Endothelial cell of umbilical vein (primary cell): ENCODE measurements around the gene FAM114A1.

ENCODE experiments used
- EZH2 ChIP-seq: IDR thresholded peaks from 2 replicates; pipeline ENCODE4 v1.6.1; 2012; ENCODE audit warnings: borderline replicate concordance, low read depth, mild to moderate bottlenecking, moderate library complexity, low read length, inconsistent platforms; ENCODE audit not compliant: severe bottlenecking
- GATA2 ChIP-seq: IDR thresholded peaks from 2 replicates; pipeline ENCODE4 v1.7.0; 2011; ENCODE audit warnings: low read depth, mild to moderate bottlenecking, moderate library complexity, mixed read lengths, low read length; ENCODE audit not compliant: insufficient read length, insufficient read depth
- JUN ChIP-seq: IDR thresholded peaks from 2 replicates; pipeline ENCODE4 v1.6.1; 2011; ENCODE audit warnings: borderline replicate concordance, low read depth; ENCODE audit not compliant: insufficient read length, insufficient read depth
- MYC ChIP-seq: IDR thresholded peaks from one replicate; pipeline ENCODE4 v1.6.1; 2011; ENCODE audit warnings: mild to moderate bottlenecking, low read depth, low read length
- POLR2A ChIP-seq: IDR thresholded peaks from 2 replicates; pipeline ENCODE4 v1.6.1; 2012; ENCODE audit warnings: low read depth, mild to moderate bottlenecking, control low read depth, low read length
- POLR2AphosphoS5 ChIP-seq: IDR thresholded peaks from 2 replicates; pipeline ENCODE4 v1.6.1; 2012; ENCODE audit warnings: low read depth, mild to moderate bottlenecking, control low read depth, low read length, moderate library complexity; ENCODE audit not compliant: insufficient read depth
- TF ChIP-seq, protein P1 (sequence below), 2 donors: IDR thresholded peaks; 1 replicate in 1 of 2; 2 replicates in 1 of 2; pipeline ENCODE4 v1.5.1; 2011; ENCODE audit warnings: low read length in 2 of 2, mild to moderate bottlenecking in 2 of 2, moderate library complexity in 2 of 2, control low read depth in 1 of 2, inconsistent platforms in 1 of 2, low read depth in 1 of 2; ENCODE audit not compliant: insufficient read depth in 1 of 2; ENCODE audit errors: extremely low read depth in 1 of 2
- TF ChIP-seq, protein P2 (sequence below): IDR thresholded peaks from 2 replicates; pipeline ENCODE4 v1.6.1; 2011; ENCODE audit not compliant: insufficient read depth, insufficient read length

DNA sequence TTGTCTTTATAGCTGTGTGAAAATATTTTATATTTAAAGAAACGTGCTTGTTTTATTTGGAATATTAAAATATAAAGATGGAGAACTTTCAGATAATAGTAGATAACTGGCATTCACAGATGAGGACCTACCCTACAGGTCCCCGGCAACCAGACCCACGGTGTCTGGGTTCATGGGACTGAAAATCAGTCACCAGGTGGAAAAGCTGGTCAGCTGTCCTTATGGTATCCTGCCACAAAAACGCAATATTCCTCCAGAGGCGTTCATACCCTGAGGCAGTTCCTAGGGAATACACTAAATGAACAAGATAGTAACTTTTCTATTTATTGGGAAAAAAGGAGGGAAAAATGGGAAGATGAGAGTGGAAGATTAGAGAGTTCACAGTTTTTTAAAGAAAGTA lies 12.1 kb upstream of the FAM114A1 start:
- no peak for TF ChIP-seq POLR2AphosphoS5
- TF ChIP-seq, protein P1, sequence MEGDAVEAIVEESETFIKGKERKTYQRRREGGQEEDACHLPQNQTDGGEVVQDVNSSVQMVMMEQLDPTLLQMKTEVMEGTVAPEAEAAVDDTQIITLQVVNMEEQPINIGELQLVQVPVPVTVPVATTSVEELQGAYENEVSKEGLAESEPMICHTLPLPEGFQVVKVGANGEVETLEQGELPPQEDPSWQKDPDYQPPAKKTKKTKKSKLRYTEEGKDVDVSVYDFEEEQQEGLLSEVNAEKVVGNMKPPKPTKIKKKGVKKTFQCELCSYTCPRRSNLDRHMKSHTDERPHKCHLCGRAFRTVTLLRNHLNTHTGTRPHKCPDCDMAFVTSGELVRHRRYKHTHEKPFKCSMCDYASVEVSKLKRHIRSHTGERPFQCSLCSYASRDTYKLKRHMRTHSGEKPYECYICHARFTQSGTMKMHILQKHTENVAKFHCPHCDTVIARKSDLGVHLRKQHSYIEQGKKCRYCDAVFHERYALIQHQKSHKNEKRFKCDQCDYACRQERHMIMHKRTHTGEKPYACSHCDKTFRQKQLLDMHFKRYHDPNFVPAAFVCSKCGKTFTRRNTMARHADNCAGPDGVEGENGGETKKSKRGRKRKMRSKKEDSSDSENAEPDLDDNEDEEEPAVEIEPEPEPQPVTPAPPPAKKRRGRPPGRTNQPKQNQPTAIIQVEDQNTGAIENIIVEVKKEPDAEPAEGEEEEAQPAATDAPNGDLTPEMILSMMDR (IDR thresholded peaks at IDR 0.05; ENCODE audit: extremely low read depth in 1 of 2, insufficient read depth in 1 of 2, low read depth in 1 of 2, low read length in 2 of 2): no peak
- TF ChIP-seq POLR2A: no peak
- no peak for TF ChIP-seq EZH2
- TF ChIP-seq, protein P2, sequence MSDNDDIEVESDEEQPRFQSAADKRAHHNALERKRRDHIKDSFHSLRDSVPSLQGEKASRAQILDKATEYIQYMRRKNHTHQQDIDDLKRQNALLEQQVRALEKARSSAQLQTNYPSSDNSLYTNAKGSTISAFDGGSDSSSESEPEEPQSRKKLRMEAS: no peak
- no peak for TF ChIP-seq MYC
- TF ChIP-seq JUN: no peak
- no peak for TF ChIP-seq GATA2
